ENCODE results near the gene SDK1. TPM values are rescaled to one million over a fixed set of nuclear protein-coding genes. Genes with fewer than 3 reads are reported as not detected.

SDK1 gene
- total RNA-seq, 2 donors from 2014 or later = 1.3 to 2.6 TPM

GRCh38 chr7:4166807-4167206, 865.8 kb downstream of the SDK1 start:
- intact Hi-C loops (cut with DNase I) = no loop called here
- H3K4me3 ChIP-seq = no peak overlapping the region
- H3K9ac ChIP-seq (ENCODE audit: low read depth in 2 of 2, low read length in 2 of 2) = no peak overlapping the region
- DNase-seq = no peak
- H3K9me3 ChIP-seq = no peaks in the 10 kb centered on the region
- H3K27me3 ChIP-seq = no peaks in the 10 kb centered on the region
- TF ChIP-seq, protein P1, sequence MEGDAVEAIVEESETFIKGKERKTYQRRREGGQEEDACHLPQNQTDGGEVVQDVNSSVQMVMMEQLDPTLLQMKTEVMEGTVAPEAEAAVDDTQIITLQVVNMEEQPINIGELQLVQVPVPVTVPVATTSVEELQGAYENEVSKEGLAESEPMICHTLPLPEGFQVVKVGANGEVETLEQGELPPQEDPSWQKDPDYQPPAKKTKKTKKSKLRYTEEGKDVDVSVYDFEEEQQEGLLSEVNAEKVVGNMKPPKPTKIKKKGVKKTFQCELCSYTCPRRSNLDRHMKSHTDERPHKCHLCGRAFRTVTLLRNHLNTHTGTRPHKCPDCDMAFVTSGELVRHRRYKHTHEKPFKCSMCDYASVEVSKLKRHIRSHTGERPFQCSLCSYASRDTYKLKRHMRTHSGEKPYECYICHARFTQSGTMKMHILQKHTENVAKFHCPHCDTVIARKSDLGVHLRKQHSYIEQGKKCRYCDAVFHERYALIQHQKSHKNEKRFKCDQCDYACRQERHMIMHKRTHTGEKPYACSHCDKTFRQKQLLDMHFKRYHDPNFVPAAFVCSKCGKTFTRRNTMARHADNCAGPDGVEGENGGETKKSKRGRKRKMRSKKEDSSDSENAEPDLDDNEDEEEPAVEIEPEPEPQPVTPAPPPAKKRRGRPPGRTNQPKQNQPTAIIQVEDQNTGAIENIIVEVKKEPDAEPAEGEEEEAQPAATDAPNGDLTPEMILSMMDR (IDR thresholded peaks at IDR 0.05) = no peak
- H3K4me1 ChIP-seq = no peaks in the 10 kb centered on the region
- H3K27ac ChIP-seq = no peak overlapping the region
- no peaks in the 10 kb centered on the region for H3K36me3 ChIP-seq

DNA sequence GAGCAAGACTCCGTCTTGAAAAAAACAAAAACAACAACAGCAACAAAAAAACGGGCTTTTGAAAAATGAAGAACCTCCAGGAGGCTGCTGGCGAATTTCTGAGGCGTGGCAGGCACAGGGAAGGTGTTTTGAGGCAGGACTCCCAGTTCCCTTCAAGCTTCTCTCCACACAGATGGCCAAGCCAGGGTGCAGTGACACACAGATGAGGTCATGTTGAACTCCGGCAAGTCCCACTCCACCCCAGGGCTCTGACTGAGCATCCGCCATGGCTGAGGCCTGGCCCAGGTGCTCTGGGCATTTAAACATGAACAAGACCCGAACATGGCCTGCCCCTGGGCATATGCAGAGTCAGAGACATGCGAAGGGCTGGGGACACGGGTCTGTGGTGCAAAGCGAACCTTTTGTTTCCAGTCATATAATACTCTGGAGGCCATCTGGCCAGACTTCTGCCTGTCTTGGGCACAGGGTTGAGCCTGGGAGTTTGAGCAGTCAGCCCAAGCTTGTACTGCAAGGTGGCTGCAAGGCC, 866.4 kb downstream of the SDK1 start:
- H3K36me3 ChIP-seq = no peaks in the 10 kb centered on the region
- H3K27me3 ChIP-seq = no peaks in the 10 kb centered on the region
- H3K4me1 ChIP-seq = no peaks in the 10 kb centered on the region
- no peak overlapping the region for H3K27ac ChIP-seq
- intact Hi-C loops (cut with DNase I) = no loop called here
- H3K9me3 ChIP-seq = no peaks in the 10 kb centered on the region
- DNase-seq = no peak
- TF ChIP-seq, protein P1 (IDR thresholded peaks at IDR 0.05) = no peak
- H3K9ac ChIP-seq (ENCODE audit: low read depth in 2 of 2, low read length in 2 of 2) = no peak overlapping the region
- no peak overlapping the region for H3K4me3 ChIP-seq

DNA sequence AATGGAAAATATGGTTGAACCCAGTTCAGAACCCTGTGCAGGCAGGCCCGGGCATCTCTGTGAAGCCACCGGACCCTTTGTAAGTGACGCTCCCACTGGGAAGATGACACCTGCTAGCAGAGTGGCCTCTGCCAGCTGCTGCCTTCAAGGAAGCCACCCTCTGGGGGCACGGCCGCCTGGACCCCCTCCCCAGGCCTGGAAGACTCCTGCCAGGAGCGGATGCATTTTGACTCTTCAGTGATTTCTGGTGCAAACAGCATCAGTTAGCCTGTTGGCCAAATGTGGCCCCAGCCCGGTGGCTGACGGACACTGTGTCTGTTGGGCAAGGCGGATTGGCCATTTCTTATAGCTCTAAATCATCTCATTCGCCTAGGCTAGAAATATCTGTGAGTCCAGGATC, 867.0 kb downstream of the SDK1 start:
- no peak overlapping the region for H3K9ac ChIP-seq (ENCODE audit: low read depth in 2 of 2, low read length in 2 of 2)
- no peaks in the 10 kb centered on the region for H3K9me3 ChIP-seq
- no peak overlapping the region for H3K4me3 ChIP-seq
- no peaks in the 10 kb centered on the region for H3K27me3 ChIP-seq
- intact Hi-C loops (cut with DNase I) = no loop called here
- TF ChIP-seq, protein P1 (IDR thresholded peaks at IDR 0.05) = no peak
- H3K36me3 ChIP-seq = no peaks in the 10 kb centered on the region
- no peak overlapping the region for H3K27ac ChIP-seq
- no peaks in the 10 kb centered on the region for H3K4me1 ChIP-seq
- no peak for DNase-seq

DNA sequence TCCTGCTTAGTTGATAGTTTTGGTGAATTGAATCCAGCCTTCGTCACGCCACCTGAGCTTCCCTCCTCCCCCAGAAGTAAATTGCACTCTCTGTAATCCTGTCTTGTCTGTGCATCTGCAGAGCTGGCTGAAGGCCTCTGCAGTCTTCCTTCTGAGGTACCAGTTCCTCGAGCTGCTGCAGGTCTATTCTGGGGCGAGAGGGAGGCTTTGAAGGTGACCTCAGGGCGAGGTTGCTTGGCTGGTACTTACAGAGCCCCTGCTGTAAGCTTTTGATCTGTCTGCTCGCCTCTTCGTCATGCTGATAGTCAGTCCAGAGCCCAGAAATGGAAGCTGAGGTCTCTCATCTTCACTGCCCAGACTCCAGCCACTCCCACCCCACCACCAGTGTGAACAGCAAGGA, 867.5 kb downstream of the SDK1 start:
- intact Hi-C loops (cut with DNase I) = no loop called here
- TF ChIP-seq, protein P1 (IDR thresholded peaks at IDR 0.05) = no peak

GRCh38 chr7:4169455-4169854, 868.4 kb downstream of the SDK1 start:
- Histone ChIP-seq H3K36me3 (no peaks in the 10 kb centered on the region), H3K27me3 (no peaks in the 10 kb centered on the region), H3K4me1 (no peaks in the 10 kb centered on the region), H3K4me3 (no peak overlapping the region), H3K9me3 (no peaks in the 10 kb centered on the region), H3K27ac (no peak overlapping the region), H3K9ac (ENCODE audit: low read depth in 2 of 2, low read length in 2 of 2) (no peak overlapping the region)
- DNase-seq = no peak
- intact Hi-C loops (cut with DNase I) = no loop called here
- TF ChIP-seq, protein P1 (IDR thresholded peaks at IDR 0.05) = no peak

More for the DNA sequence above, 867.5 kb downstream of the SDK1 start:
- Histone ChIP-seq H3K27me3 (no peaks in the 10 kb centered on the region), H3K4me3 (no peak overlapping the region), H3K27ac (no peak overlapping the region), H3K4me1 (no peaks in the 10 kb centered on the region), H3K9me3 (no peaks in the 10 kb centered on the region), H3K9ac (ENCODE audit: low read depth in 2 of 2, low read length in 2 of 2) (no peak overlapping the region), H3K36me3 (no peaks in the 10 kb centered on the region)
- DNase-seq = no peak

Measured in colonic mucosa (tissue), 4 donors.